Measurements from ENCODE around the gene BCAS1.

GRCh38 chr20:53895385-53895755 lies 175.0 kb downstream of the BCAS1 start:
- TF ChIP-seq CTCF (conservative IDR thresholded peaks at IDR 0.05; ENCODE audit: low read length) (no peak), EZH2phosphoT487 (IDR thresholded peaks at IDR 0.05; ENCODE audit: borderline replicate concordance, low read depth, low read length) (no peak)
